Measurements from ENCODE around the gene AVPI1. TPM values are rescaled to one million over a fixed set of nuclear protein-coding genes. Genes with fewer than 3 reads are reported as not detected.

Gene AVPI1
- total and polyA plus RNA-seq, 8 donors = 2.3 to 38.2 (median 19.6) TPM

DNA sequence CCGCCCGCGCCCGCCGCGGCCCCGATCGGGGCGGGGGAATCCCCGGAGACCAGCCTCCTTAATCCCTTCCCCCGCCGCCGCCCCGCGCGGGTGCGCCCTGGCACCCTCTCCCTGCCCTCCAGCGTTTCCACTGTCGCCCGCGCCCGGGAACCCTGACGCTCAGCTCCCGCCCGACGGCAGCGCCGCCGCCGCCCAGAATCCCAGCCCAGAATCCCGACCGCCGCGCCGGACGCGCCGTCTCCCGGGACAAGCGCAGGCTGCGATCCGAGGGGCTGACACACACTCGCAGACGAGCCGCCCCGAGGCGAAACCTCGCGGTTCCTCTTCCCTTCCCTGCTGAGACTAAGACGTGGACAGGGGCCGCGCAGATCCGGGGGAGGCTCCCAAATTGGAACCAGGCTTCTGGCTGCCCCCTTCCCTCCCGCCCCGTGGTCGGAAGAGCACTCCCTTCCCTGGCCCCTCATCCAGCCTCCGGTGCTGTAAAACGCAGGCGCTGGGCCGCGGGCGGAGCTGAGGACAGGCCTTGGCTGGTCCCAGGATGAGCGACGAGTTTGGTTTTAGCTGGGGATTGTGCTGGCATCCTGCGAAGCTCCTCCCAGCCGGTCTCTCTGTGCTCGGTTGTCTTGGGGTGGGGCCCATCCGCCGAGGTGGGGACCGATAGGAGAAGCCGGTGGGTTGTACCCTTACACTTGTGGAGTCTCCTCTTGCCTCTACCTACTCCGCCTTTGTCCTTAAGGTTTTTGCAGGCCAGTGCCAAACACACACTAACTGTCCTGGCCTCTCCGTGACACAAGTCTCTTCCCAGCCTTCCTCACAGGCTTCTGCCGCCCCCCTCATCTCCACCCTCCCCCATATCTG, 27.6 kb upstream of the AVPI1 start:
- intact Hi-C loops (cut with DNase I; ENCODE audit: low total_unique reads) = no loop called here
- peaks cover 0 to 10% (median 6%) of the 10 kb centered on the region in 4 donors for H3K36me3 ChIP-seq
- 4 to 15% (median 6%) methylated on average over 18 to 74 of the region's 74 CpGs for WGBS, 5 donors
- H3K9me3 ChIP-seq = no peaks in the 10 kb centered on the region
- peak overlapping the region; percentile 60 to 73 (median 62) for H3K4me3 ChIP-seq
- H3K4me1 ChIP-seq = peaks cover 47 to 82% (median 62%) of the 10 kb centered on the region in 4 donors
- peak; percentile 38 to 91 for DNase-seq
- TF ChIP-seq, protein P1, sequence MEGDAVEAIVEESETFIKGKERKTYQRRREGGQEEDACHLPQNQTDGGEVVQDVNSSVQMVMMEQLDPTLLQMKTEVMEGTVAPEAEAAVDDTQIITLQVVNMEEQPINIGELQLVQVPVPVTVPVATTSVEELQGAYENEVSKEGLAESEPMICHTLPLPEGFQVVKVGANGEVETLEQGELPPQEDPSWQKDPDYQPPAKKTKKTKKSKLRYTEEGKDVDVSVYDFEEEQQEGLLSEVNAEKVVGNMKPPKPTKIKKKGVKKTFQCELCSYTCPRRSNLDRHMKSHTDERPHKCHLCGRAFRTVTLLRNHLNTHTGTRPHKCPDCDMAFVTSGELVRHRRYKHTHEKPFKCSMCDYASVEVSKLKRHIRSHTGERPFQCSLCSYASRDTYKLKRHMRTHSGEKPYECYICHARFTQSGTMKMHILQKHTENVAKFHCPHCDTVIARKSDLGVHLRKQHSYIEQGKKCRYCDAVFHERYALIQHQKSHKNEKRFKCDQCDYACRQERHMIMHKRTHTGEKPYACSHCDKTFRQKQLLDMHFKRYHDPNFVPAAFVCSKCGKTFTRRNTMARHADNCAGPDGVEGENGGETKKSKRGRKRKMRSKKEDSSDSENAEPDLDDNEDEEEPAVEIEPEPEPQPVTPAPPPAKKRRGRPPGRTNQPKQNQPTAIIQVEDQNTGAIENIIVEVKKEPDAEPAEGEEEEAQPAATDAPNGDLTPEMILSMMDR (IDR thresholded peaks at IDR 0.05) = no peak
- peak; percentile 26 to 48 (median 45) for TF ChIP-seq POLR2AphosphoS5 (IDR thresholded peaks at IDR 0.05)
- H3K27me3 ChIP-seq = no peaks in the 10 kb centered on the region
- H3K27ac ChIP-seq = peak overlapping the region; percentile 83 to 97 (median 93)

DNA sequence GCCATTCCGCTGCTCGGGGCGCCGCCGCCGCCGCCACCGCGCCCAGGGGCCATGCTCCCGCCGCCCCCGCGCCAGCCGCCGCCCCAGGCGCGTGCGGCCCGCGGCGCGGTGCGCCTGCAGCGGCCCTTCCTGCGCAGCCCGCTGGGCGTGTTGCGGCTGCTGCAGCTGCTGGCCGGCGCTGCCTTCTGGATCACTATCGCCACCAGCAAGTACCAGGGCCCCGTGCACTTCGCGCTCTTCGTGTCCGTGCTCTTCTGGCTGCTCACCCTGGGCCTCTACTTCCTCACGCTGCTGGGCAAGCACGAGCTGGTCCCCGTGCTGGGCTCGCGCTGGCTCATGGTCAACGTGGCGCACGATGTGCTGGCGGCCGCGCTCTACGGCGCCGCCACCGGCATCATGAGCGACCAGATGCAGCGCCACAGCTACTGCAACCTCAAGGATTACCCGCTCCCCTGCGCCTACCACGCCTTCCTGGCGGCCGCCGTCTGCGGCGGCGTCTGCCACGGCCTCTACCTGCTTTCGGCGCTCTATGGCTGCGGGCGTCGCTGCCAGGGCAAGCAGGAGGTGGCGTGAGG, 26.9 kb upstream of the AVPI1 start:
- peaks cover 41 to 82% (median 59%) of the 10 kb centered on the region in 4 donors for H3K4me1 ChIP-seq
- TF ChIP-seq POLR2A (IDR thresholded peaks at IDR 0.05) (no peak), POLR2AphosphoS5 (IDR thresholded peaks at IDR 0.05) (peak; percentile 42 to 71 (median 69)), EP300 (IDR thresholded peaks at IDR 0.05) (no peak)
- TF ChIP-seq, protein P1 (IDR thresholded peaks at IDR 0.05) = peak in 3 of 7 experiments; percentile 8 to 16 (median 15)

DNA sequence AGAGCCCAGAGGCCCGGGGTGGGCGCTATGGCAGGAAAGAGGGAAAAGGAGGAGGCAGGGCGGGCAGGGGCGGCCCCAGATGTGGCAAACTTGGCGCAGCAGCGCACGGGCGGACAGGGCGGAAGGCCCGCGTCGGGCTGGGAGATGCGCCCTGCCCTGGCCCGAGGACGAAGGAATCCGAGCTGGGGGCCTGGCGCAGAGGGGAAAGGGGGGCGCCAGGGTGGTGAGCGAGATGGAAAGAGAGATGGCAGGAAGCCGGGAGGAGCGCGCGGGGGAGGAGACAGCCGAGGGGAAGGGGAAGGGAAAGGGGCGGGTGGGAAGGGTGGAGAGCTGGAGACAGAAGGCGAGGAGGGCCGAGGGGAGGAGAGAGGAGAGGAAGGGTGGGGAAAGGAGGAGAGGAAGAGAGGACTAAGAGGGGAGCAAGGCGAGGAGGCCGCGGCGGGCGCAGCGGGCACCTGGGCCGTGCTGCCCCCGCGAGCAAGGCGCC, 26.3 kb upstream of the AVPI1 start, which contains the start of gene MARVELD1:
Gene MARVELD1 (plus strand): TSS at position 392 of the 487 bp plus-strand sequence. CDS start 147 bp downstream, outside the sequence.
- Histone ChIP-seq H3K4me1 (peaks cover 36 to 80% (median 57%) of the 10 kb centered on the region in 4 donors), H3K9me3 (no peaks in the 10 kb centered on the region), H3K4me3 (peak within 1 kb of the TSS; percentile 60 to 73 (median 62)), H3K27ac (peak within 1 kb of the TSS; percentile 83 to 97 (median 93)), H3K36me3 (peaks cover 0 to 10% (median 6%) of the 10 kb centered on the region in 4 donors), H3K27me3 (no peaks in the 10 kb centered on the region)
- DNase-seq = peak in 1 of 2 donors; percentile 92
- no peak for TF ChIP-seq EP300 (IDR thresholded peaks at IDR 0.05)
- WGBS, 5 donors = 2 to 11% (median 9%) methylated on average over 30 to 37 of the region's 37 CpGs
- intact Hi-C loops (cut with DNase I; ENCODE audit: low total_unique reads) = no loop called here

More for the DNA sequence above, 26.9 kb upstream of the AVPI1 start:
- Histone ChIP-seq H3K9me3 (no peaks in the 10 kb centered on the region), H3K27ac (peak overlapping the region; percentile 83 to 97 (median 93)), H3K36me3 (peaks cover 0 to 10% (median 6%) of the 10 kb centered on the region in 4 donors), H3K27me3 (no peaks in the 10 kb centered on the region), H3K4me3 (peak overlapping the region; percentile 60 to 73 (median 62))
- peak; percentile 73 to 92 for DNase-seq
- intact Hi-C loops (cut with DNase I; ENCODE audit: low total_unique reads) = no loop called here
- 0 to 1% (median 0%) methylated on average over 27 to 69 of the region's 69 CpGs for WGBS, 5 donors

DNA sequence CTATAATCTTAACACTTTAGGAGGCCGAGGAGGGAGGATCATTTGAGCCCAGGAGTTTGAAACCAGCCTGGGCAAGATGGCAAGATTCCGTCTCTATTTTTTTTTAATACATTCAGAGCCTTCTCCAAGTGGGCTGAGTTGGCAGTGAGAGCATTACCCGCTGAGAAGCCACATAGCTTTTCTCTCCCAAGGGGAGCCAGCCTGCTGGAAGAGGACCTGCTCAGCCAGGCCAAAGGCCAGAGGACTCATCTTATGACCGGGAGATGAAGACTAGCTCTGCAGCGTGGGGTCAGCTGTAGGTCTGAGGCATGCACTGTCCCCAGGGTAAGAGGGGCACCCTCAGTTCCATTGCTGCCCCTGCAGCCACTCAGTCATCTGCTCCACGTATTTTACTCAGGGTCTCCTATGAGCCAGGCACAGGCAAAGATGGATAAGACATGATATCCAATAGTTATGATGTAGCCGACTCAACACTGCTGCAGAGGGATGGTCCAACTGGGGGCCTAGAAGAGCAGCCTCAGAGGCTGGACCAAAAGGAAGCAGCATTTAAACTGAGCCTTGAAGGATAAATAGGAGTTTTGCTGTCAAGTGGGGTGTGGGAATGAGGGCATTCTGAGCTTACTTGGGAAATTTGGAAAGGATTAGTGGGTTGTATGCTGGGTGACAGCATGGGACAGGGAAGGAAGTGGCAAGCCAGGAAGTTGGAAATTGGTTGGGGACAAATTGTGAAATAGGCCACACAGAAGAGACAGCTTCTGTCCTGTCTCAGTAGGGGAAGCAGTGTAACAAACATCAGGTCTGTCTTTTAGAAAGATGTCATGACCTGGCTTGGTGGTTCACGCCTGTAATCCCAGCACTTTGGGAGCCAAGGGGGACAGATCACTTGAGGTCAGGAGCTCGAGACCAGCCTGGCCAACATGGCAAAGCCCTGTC, 24.9 kb upstream of the AVPI1 start:
- intact Hi-C loops (cut with DNase I; ENCODE audit: low total_unique reads) = no loop called here
- peak overlapping the region in 4 of 5 donors; percentile 90 to 97 (median 94) for H3K27ac ChIP-seq

More for the DNA sequence above, 24.9 kb upstream of the AVPI1 start:
- Histone ChIP-seq H3K27me3 (no peaks in the 10 kb centered on the region), H3K4me1 (peaks cover 25 to 66% (median 46%) of the 10 kb centered on the region in 4 donors), H3K9me3 (no peaks in the 10 kb centered on the region), H3K36me3 (peaks cover 0 to under 1% (median 0%) of the 10 kb centered on the region in 4 donors), H3K4me3 (no peak overlapping the region)
- TF ChIP-seq POLR2AphosphoS5 (IDR thresholded peaks at IDR 0.05) (no peak), EP300 (IDR thresholded peaks at IDR 0.05) (no peak), POLR2A (IDR thresholded peaks at IDR 0.05) (no peak)
- TF ChIP-seq, protein P1 (IDR thresholded peaks at IDR 0.05) = no peak
- 67 to 88% (median 81%) methylated on average over 8 to 9 of the region's 9 CpGs for WGBS, 5 donors
- no peak for DNase-seq
